NB4 (cell line): ENCODE data around the gene PSAPL1.

Source experiments
- CTCF ChIP-seq: IDR thresholded peaks from one replicate; pipeline ENCODE4 v1.5.1; 2012; ENCODE audit warnings: low read depth, low read length
- MYC ChIP-seq: IDR thresholded peaks from 2 replicates; pipeline ENCODE4 v1.6.1; 2011; ENCODE audit warnings: low read depth, low read length

- no peak for TF ChIP-seq MYC
- no peak for TF ChIP-seq CTCF
Measured at GRCh38 chr4:7387925-7388324, 46.8 kb downstream of the PSAPL1 start.
